Thoracic aorta (tissue), 2 donors: ENCODE data around the gene NIFK. TPM values are rescaled to one million over a fixed set of nuclear protein-coding genes. Genes with fewer than 3 reads are reported as not detected.
A peak's percentile ranks its signal among the peaks of the same experiment; 100 is the strongest.

Source experiments
- ATAC-seq: fragments of 150-250 bp; one replicate; pipeline ENCODE4 v1.8.0; 2017; ENCODE audit warnings: low read depth; ENCODE audit not compliant: insufficient number of reproducible peaks, low FRiP score
- DNase-seq: peaks from one replicate; pipeline ENCODE4 v3.0.0-alpha.2; 2020; ENCODE audit warnings: low spot score
- H3K27ac ChIP-seq, 2 donors: fragments of 200-600 bp; sonication (generic); 1 replicate in 1 of 2; 2 replicates in 1 of 2; pipeline ENCODE4 v1.5.1; 2016; ENCODE audit warnings: mild to moderate bottlenecking in 2 of 2, moderate library complexity in 2 of 2
- H3K27me3 ChIP-seq: fragments of 200-600 bp; sonication (generic); replicated peaks from 2 replicates; pipeline ENCODE4 v1.6.0; 2016; ENCODE audit warnings: mild to moderate bottlenecking; ENCODE audit not compliant: insufficient read depth
- H3K36me3 ChIP-seq: fragments of 200-600 bp; sonication (generic); one replicate; pipeline ENCODE4 v1.5.1; 2016
- H3K4me1 ChIP-seq, 2 donors: fragments of 200-600 bp; sonication (generic); 1 replicate in 1 of 2; 2 replicates in 1 of 2; pipeline versions ENCODE4 v1.5.1 to v1.6.0; 2016; ENCODE audit warnings: low read depth in 2 of 2, mild to moderate bottlenecking in 1 of 2; ENCODE audit not compliant: control insufficient read depth in 1 of 2
- H3K4me3 ChIP-seq: fragments of 200-600 bp; sonication (generic); 2 replicates; pipeline ENCODE4 v1.5.1; 2016; ENCODE audit warnings: mild to moderate bottlenecking
- H3K9me3 ChIP-seq: fragments of 200-600 bp; sonication (generic); 2 replicates; pipeline ENCODE4 v1.5.1; 2016
- CTCF ChIP-seq: fragments of 200-600 bp; sonication (generic); IDR thresholded peaks from one replicate; pipeline ENCODE4 v1.5.1; 2019; ENCODE audit warnings: antibody characterized with exemption
- total RNA-seq, 2 donors: library from RNA; depleted of rRNA; stranded (reverse); fragments of >200 nt; gene quantifications; one replicate each; pipeline versions ENCODE4 v1.1.0 to v1.2.3, GENCODE V29; 2016

The NIFK gene
- total RNA-seq, 2 donors from 2014 or later: 34.9 to 83.2 TPM

- peaks cover 31% of the 10 kb centered on the region for H3K36me3 ChIP-seq
- H3K9me3 ChIP-seq: no peaks in the 10 kb centered on the region
- H3K27me3 ChIP-seq: no peaks in the 10 kb centered on the region
- DNase-seq (no peak), ATAC-seq (no peak)
- no peak overlapping the region for H3K4me3 ChIP-seq
- H3K4me1 ChIP-seq: peaks cover 7 to 11% of the 10 kb centered on the region in 2 donors
- no peak for TF ChIP-seq CTCF
- no peak overlapping the region for H3K27ac ChIP-seq
Measured at GRCh38 chr2:121731366-121731765, 5.3 kb downstream of the NIFK start.

- Histone ChIP-seq H3K4me3 (no peak overlapping the region), H3K36me3 (peaks cover 31% of the 10 kb centered on the region), H3K9me3 (no peaks in the 10 kb centered on the region), H3K27me3 (no peaks in the 10 kb centered on the region), H3K4me1 (peaks cover 2 to 4% of the 10 kb centered on the region in 2 donors), H3K27ac (no peak overlapping the region)
- no peak for TF ChIP-seq CTCF
- no peak for ATAC-seq
- DNase-seq: no peak
Measured at GRCh38 chr2:121727950-121728349, 8.7 kb downstream of the NIFK start.

GRCh38 chr2:121727332-121727731, 9.3 kb downstream of the NIFK start:
- Histone ChIP-seq H3K27ac (no peak overlapping the region), H3K27me3 (no peaks in the 10 kb centered on the region), H3K36me3 (peaks cover 31% of the 10 kb centered on the region), H3K4me3 (no peak overlapping the region), H3K4me1 (peaks cover 5 to 9% of the 10 kb centered on the region in 2 donors), H3K9me3 (no peaks in the 10 kb centered on the region)
- TF ChIP-seq CTCF: no peak
- DNase-seq (no peak), ATAC-seq (no peak)

GRCh38 chr2:121723316-121723715, 13.4 kb downstream of the NIFK start:
- ATAC-seq (no peak), DNase-seq (no peak)
- Histone ChIP-seq H3K4me1 (peaks cover 5 to 9% of the 10 kb centered on the region in 2 donors), H3K4me3 (no peak overlapping the region), H3K27ac (peak overlapping the region; percentile 30 to 62), H3K9me3 (no peaks in the 10 kb centered on the region), H3K36me3 (peaks cover 9% of the 10 kb centered on the region), H3K27me3 (no peaks in the 10 kb centered on the region)
- TF ChIP-seq CTCF: no peak

GRCh38 chr2:121722479-121722878, 14.2 kb downstream of the NIFK start:
- peak; percentile 89 for ATAC-seq
- DNase-seq: no peak
- no peak overlapping the region for H3K4me3 ChIP-seq
- H3K27ac ChIP-seq: peak overlapping the region; percentile 30 to 62
- peaks cover 5 to 9% of the 10 kb centered on the region in 2 donors for H3K4me1 ChIP-seq
- H3K9me3 ChIP-seq: no peaks in the 10 kb centered on the region
- H3K36me3 ChIP-seq: peaks cover 4% of the 10 kb centered on the region
- no peaks in the 10 kb centered on the region for H3K27me3 ChIP-seq
- no peak for TF ChIP-seq CTCF
